HG02981 (cell line): Measurements from ENCODE around the gene PDE7B.

ENCODE experiments used
- ATAC-seq: cut with Tn5 transposase; IDR thresholded peaks from one replicate; pipeline ENCODE4 v1.9.1; 2021; ENCODE audit warnings: mild to moderate bottlenecking, moderate library complexity; ENCODE audit not compliant: unreplicated experiment

PDE7B gene

GRCh38 chr6:136173519-136174507 lies 322.3 kb downstream of the PDE7B start:
- ATAC-seq = no peak

GRCh38 chr6:136174510-136174909 lies 323.0 kb downstream of the PDE7B start:
- ATAC-seq = no peak

GRCh38 chr6:136175873-136176272 lies 324.4 kb downstream of the PDE7B start:
- no peak for ATAC-seq

GRCh38 chr6:136178749-136179148 lies 327.2 kb downstream of the PDE7B start:
- ATAC-seq = no peak

- no peak for ATAC-seq
These were observed 329.4 kb downstream of the PDE7B start for GRCh38 chr6:136180704-136181511.

- ATAC-seq = no peak
These were observed 330.0 kb downstream of the PDE7B start for GRCh38 chr6:136181512-136181833.

- ATAC-seq = no peak
These were observed 330.4 kb downstream of the PDE7B start for GRCh38 chr6:136181861-136182260.

GRCh38 chr6:136184738-136185137 lies 333.2 kb downstream of the PDE7B start:
- ATAC-seq = no peak

- ATAC-seq = no peak
These were observed 334.9 kb downstream of the PDE7B start for GRCh38 chr6:136186363-136186762.

- ATAC-seq = no peak
These were observed 337.0 kb downstream of the PDE7B start for GRCh38 chr6:136188486-136188885.

GRCh38 chr6:136189104-136189503 lies 337.6 kb downstream of the PDE7B start:
- no peak for ATAC-seq

- no peak for ATAC-seq
These were observed 340.3 kb downstream of the PDE7B start for GRCh38 chr6:136191606-136192312.

GRCh38 chr6:136192902-136193301 lies 341.4 kb downstream of the PDE7B start:
- no peak for ATAC-seq

GRCh38 chr6:136201732-136202131 lies 350.2 kb downstream of the PDE7B start:
- no peak for ATAC-seq

- ATAC-seq = no peak
These were observed 357.3 kb downstream of the PDE7B start for GRCh38 chr6:136208783-136209182.

- ATAC-seq = no peak
These were observed 358.0 kb downstream of the PDE7B start for GRCh38 chr6:136209496-136209895.

GRCh38 chr6:136210398-136211165 lies 359.1 kb downstream of the PDE7B start:
- ATAC-seq = no peak

- ATAC-seq = no peak
These were observed 361.1 kb downstream of the PDE7B start for GRCh38 chr6:136212608-136213007.

GRCh38 chr6:136213012-136213539 lies 361.6 kb downstream of the PDE7B start:
- no peak for ATAC-seq

- ATAC-seq = no peak
These were observed 362.4 kb downstream of the PDE7B start for GRCh38 chr6:136213853-136214252.
